Subcutaneous preadipocyte (primary cell): Measurements from ENCODE around the gene GALNT16. TPM values are rescaled to one million over a fixed set of nuclear protein-coding genes. Genes with fewer than 3 reads are reported as not detected.

Source experiments
- total RNA-seq: library from RNA; depleted of rRNA; stranded (reverse); fragments of >200 nt; gene quantifications from 2 replicates; pipeline ENCODE4 v1.2.3, GENCODE V29; 2012

The GALNT16 gene
- 2.3 and 3.3 TPM in 2 replicates for total RNA-seq

DNA sequence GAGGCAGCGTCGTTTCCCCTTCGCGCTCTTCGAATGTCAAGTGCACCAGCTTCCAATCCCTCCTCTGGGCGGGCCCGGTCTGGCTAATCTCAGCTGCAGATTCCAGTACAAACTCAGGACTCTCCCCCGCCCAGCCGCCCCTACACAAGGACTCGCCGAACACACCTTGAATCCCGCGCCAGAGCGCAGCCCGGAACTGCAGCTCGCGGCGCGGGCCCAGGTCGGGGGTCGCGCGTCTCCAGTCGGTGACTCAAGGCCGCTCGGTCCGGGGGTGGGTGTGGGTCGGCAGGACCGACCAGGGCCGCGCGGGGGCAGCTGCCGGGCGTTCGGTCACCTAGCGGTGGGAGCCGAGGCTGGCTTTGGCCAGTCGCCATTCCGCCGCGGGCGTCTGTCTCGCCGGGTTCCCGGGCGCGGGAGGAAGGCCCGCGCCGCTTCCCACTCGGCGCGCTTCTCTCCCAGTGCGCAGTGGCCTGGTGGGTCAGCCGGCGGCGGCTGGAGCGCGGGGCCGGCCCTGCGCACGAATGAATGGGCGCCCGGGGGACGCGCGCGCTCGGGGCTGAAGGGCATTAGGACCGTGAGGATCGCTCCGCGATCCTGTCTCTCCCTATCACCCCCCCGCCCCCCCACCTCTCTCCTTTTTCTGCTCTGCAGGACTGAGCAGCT lies at the start of gene GALNT16:
Gene GALNT16, plus strand, starts transcription at position 632 of the 663 bp plus-strand sequence. CDS start 133 bp downstream, outside the sequence.

DNA sequence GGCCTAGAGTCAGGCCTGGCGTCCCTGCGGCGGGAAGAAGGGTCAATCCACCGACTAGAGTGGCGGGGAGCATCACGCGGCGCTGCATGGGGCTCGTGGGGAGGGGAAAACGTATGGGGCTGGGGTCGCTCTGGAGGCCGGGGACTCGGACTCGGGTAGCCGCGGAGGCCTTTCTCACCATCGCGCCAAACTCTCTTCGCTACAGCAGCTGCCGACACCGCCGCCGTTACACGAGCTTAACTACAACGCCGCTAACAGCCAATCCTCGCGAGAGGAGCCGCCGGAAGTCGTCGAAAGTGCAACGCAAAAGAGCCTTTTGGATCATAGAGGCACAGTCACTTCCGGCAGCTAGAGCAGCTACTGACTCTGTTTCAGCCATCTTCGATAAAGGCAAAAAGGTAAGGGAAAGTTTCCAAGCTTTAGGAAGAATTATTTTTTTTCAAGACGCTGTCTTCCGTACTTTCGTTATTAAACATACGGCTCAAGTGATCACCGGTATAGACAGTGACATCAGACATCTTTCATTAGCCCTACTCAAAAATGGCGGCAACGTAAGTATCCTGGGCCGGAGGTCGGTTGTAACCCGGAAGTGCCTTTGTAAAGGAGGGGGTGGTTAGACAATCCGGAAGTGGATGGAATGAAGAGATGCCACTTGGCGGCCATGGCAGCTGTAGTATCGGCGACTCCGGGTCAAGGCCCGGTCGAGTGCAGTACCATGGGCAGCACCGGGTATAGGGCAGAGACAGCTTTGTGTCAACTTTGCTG lies 138.3 kb downstream of the GALNT16 start, which contains the start of the genes ERH and SLC39A9:
Gene ERH, minus strand, starts transcription at position 247 of the 765 bp plus-strand sequence. Its CDS starts 66 bp downstream, at position 181.
Gene SLC39A9, plus strand, starts transcription at position 640 of the 765 bp plus-strand sequence. CDS start 678 bp downstream, outside the sequence.

Other genes with a start within 250 kb of the GALNT16 start
- 18.8 and 20.9 TPM in 2 replicates for gene DCAF5, start 107.0 kb upstream of the GALNT16 start, total RNA-seq
- 15.1 and 17.4 TPM in 2 replicates for gene EXD2, start 68.7 kb upstream of the GALNT16 start, total RNA-seq
- gene ERH, start 138.1 kb downstream of the GALNT16 start, total RNA-seq = 119 and 124 TPM in 2 replicates
- 80.1 and 116 TPM in 2 replicates for gene SLC39A9, start 138.5 kb downstream of the GALNT16 start, total RNA-seq
- gene PLEKHD1, start 224.6 kb downstream of the GALNT16 start, total RNA-seq = under 0.01 TPM in 1 of 2 replicates, not detected in the other